HG03354 (cell line): ENCODE data around the gene CCDC85C.

Source experiments
- ATAC-seq: cut with Tn5 transposase; IDR thresholded peaks from one replicate; pipeline ENCODE4 v1.9.1; 2021; ENCODE audit warnings: mild to moderate bottlenecking; ENCODE audit not compliant: unreplicated experiment, poor library complexity, severe bottlenecking

The CCDC85C gene

GRCh38 chr14:99532310-99532709, 71.7 kb downstream of the CCDC85C start:
- ATAC-seq: no peak

- no peak for ATAC-seq
These were observed 72.5 kb downstream of the CCDC85C start for GRCh38 chr14:99531251-99532096.

GRCh38 chr14:99530407-99531155, 73.4 kb downstream of the CCDC85C start:
- no peak for ATAC-seq

GRCh38 chr14:99529899-99530298, 74.1 kb downstream of the CCDC85C start:
- ATAC-seq: no peak

- ATAC-seq: no peak
These were observed 76.5 kb downstream of the CCDC85C start for GRCh38 chr14:99527427-99528076.

GRCh38 chr14:99527026-99527425, 77.0 kb downstream of the CCDC85C start:
- no peak for ATAC-seq

- ATAC-seq: no peak
These were observed 78.3 kb downstream of the CCDC85C start for GRCh38 chr14:99525699-99526080.

GRCh38 chr14:99524804-99525698, 79.0 kb downstream of the CCDC85C start:
- no peak for ATAC-seq

- no peak for ATAC-seq
These were observed 79.8 kb downstream of the CCDC85C start for GRCh38 chr14:99524091-99524661.

- ATAC-seq: no peak
These were observed 80.3 kb downstream of the CCDC85C start for GRCh38 chr14:99523704-99524055.

GRCh38 chr14:99522934-99523703, 80.9 kb downstream of the CCDC85C start:
- no peak for ATAC-seq

- no peak for ATAC-seq
These were observed 81.5 kb downstream of the CCDC85C start for GRCh38 chr14:99522457-99522891.

- ATAC-seq: no peak
These were observed 82.0 kb downstream of the CCDC85C start for GRCh38 chr14:99522025-99522401.

- ATAC-seq: no peak
These were observed 82.6 kb downstream of the CCDC85C start for GRCh38 chr14:99521176-99522024.

GRCh38 chr14:99520571-99521081, 83.4 kb downstream of the CCDC85C start:
- no peak for ATAC-seq

GRCh38 chr14:99519931-99520421, 84.0 kb downstream of the CCDC85C start:
- no peak for ATAC-seq

- ATAC-seq: no peak
These were observed 84.6 kb downstream of the CCDC85C start for GRCh38 chr14:99519347-99519881.
